ENCODE data around the gene CST7.

DNA sequence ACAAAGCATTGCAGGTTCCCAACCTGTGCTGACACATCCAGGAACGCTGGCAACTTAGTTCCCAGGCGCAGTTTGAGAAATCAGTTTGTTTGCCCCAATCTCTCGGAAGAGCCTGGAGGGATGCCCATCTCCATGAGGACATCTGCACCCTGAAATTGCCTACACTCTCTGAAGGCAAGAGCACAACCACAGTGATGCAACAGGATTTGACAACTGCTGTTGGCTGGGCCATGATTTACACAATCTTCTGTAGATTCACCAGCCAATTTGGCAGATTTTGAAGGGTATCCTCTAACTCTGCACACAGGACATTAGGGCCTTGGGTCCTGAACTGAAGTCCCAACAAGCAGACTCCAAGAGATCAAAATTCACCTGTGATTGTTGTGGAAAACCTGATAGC is 40.1 kb downstream of the CST7 start:
- no peak for TF ChIP-seq CTCF (IDR thresholded peaks at IDR 0.05)
- TF ChIP-seq EZH2phosphoT487 (IDR thresholded peaks at IDR 0.05), result no peak
